Endothelial cell of umbilical vein (primary cell): ENCODE measurements around the gene DNAJC27. TPM values are rescaled to one million over a fixed set of nuclear protein-coding genes. Genes with fewer than 3 reads are reported as not detected.
"Not testable (repeated sequence)": the region's sequence is repeated elsewhere in the genome, so short reads cannot be mapped to it uniquely, and the experiment has no call there.

Source experiments
- BruUV-seq: library from RNA; stranded (reverse); fragments of 400-500 nt; replicated peaks from 2 replicates; lab custom pipeline; 2021; lab: Mats Ljungman, UMichigan
- CTCF ChIA-PET: fragments of 300-600, 350-600 bp; sonication (Branson Sonifier 250); formaldehyde crosslinking; loops from one replicate; lab custom pipeline; 2021; ENCODE audit warnings: antibody characterized with exemption, inconsistent platforms; lab: Charles Lee
- POLR2A ChIA-PET: fragments of 300-600, 350-600 bp; sonication (Branson Sonifier 250); formaldehyde crosslinking; loops from one replicate; lab custom pipeline; 2021; ENCODE audit warnings: antibody characterized with exemption, inconsistent platforms; lab: Charles Lee
- DNase-seq: peaks from one replicate; pipeline ENCODE4 v3.0.0-alpha.2; 2011; ENCODE audit warnings: low read depth, low spot score
- FAIRE-seq: peaks from 2 replicates; lab custom pipeline; 2011; peaks lifted over from hg19 to GRCh38; lab: Jason Lieb, UNC
- H2AFZ ChIP-seq: 2 replicates; pipeline ENCODE4 v1.6.0; 2012; ENCODE audit warnings: low read depth, low read length, control low read depth, inconsistent platforms
- H3K27ac ChIP-seq: 2 replicates; pipeline ENCODE4 v1.5.1; 2011; ENCODE audit warnings: low read depth, mild to moderate bottlenecking, control low read depth, low read length, moderate library complexity; ENCODE audit not compliant: insufficient read depth
- H3K27me3 ChIP-seq, 2 experiments: 2 replicates each; pipeline versions ENCODE4 v1.6.0 to v1.6.1; 2011; ENCODE audit warnings: low read length in 2 of 2, mixed read lengths in 1 of 2; ENCODE audit not compliant: control insufficient read depth in 2 of 2, insufficient read depth in 2 of 2
- H3K36me3 ChIP-seq, 2 experiments: 2 replicates in 1 of 2; 3 replicates in 1 of 2; pipeline ENCODE4 v1.5.1; 2011; ENCODE audit warnings: low read length in 2 of 2, mild to moderate bottlenecking in 1 of 2, moderate library complexity in 1 of 2; ENCODE audit not compliant: control insufficient read depth in 2 of 2, insufficient read depth in 2 of 2; ENCODE audit errors: extremely low read depth in 1 of 2
- H3K4me1 ChIP-seq: 3 replicates; pipeline ENCODE4 v1.5.1; 2011; ENCODE audit warnings: mild to moderate bottlenecking, low read length; ENCODE audit not compliant: control insufficient read depth, insufficient read depth; ENCODE audit errors: extremely low read depth
- H3K4me2 ChIP-seq: 2 replicates; pipeline ENCODE4 v1.6.1; 2011; ENCODE audit warnings: low read length, control low read depth, mixed read lengths; ENCODE audit not compliant: insufficient read depth
- H3K4me3 ChIP-seq, 3 experiments: fragments of 200-600 bp in 1 of 3; sonication (generic), shearing (Covaris generic) in 1 of 3; replicated peaks in 1 of 3; 2 replicates each; pipeline ENCODE4 v1.5.1; 2011 to 2016; ENCODE audit warnings: control low read depth in 3 of 3, low read length in 3 of 3, mild to moderate bottlenecking in 2 of 3, inconsistent platforms in 1 of 3, low read depth in 1 of 3, moderate library complexity in 1 of 3; ENCODE audit not compliant: insufficient read depth in 1 of 3
- H3K79me2 ChIP-seq: 2 replicates; pipeline ENCODE4 v1.6.0; 2012; ENCODE audit warnings: low read length, inconsistent platforms; ENCODE audit not compliant: control insufficient read depth, insufficient read depth
- H3K9ac ChIP-seq: replicated peaks from 2 replicates; pipeline ENCODE3; 2011; ENCODE audit warnings: low read length, control low read depth; ENCODE audit not compliant: insufficient read depth; ENCODE audit errors: extremely low read depth
- H3K9me1 ChIP-seq: replicated peaks from 3 replicates; pipeline ENCODE4 v1.6.0; 2011; ENCODE audit warnings: mild to moderate bottlenecking, low read length; ENCODE audit not compliant: control insufficient read depth, insufficient read depth; ENCODE audit errors: extremely low read depth
- H3K9me3 ChIP-seq: replicated peaks from 2 replicates; pipeline ENCODE4 v1.5.1; 2012; ENCODE audit warnings: low read length, inconsistent platforms; ENCODE audit not compliant: control insufficient read depth, insufficient read depth
- H4K20me1 ChIP-seq: replicated peaks from 2 replicates; pipeline ENCODE3; 2011; ENCODE audit warnings: mild to moderate bottlenecking, low read length; ENCODE audit not compliant: control insufficient read depth, insufficient read depth; ENCODE audit errors: extremely low read depth
- GATA2 ChIP-seq: IDR thresholded peaks from 2 replicates; pipeline ENCODE4 v1.7.0; 2011; ENCODE audit warnings: low read depth, mild to moderate bottlenecking, moderate library complexity, mixed read lengths, low read length; ENCODE audit not compliant: insufficient read length, insufficient read depth
- MYC ChIP-seq: IDR thresholded peaks from one replicate; pipeline ENCODE4 v1.6.1; 2011; ENCODE audit warnings: mild to moderate bottlenecking, low read depth, low read length
- POLR2A ChIP-seq: IDR thresholded peaks from 2 replicates; pipeline ENCODE4 v1.6.1; 2012; ENCODE audit warnings: low read depth, mild to moderate bottlenecking, control low read depth, low read length
- POLR2AphosphoS5 ChIP-seq: IDR thresholded peaks from 2 replicates; pipeline ENCODE4 v1.6.1; 2012; ENCODE audit warnings: low read depth, mild to moderate bottlenecking, control low read depth, low read length, moderate library complexity; ENCODE audit not compliant: insufficient read depth
- dilution Hi-C: fragments of 300-500 bp; cut with MboI; formaldehyde crosslinking; loops from one replicate; pipeline ENCODE4 v1.15.0; 2019; ENCODE audit warnings: low sequenced_read_pairs; ENCODE audit not compliant: extremely low pct_ligation_motif_present
- intact Hi-C: fragments of 100-400 bp; cut with micrococcal nuclease; formaldehyde crosslinking; loops from one replicate; pipeline ENCODE4 v1.10.0; 2022
- polyA plus RNA-seq, 4 experiments: library from polyadenylated mRNA; depleted of rRNA in 3 of 4; stranded (reverse) in 3 of 4; unstranded in 1 of 4; fragments of >200 nt; gene quantifications; 2 replicates each; pipeline versions ENCODE4 v1.2.1 to v1.2.3, GENCODE V29; 2011 to 2012; ENCODE audit warnings: missing spikeins in 1 of 4
- total RNA-seq: library from RNA; stranded (reverse); gene quantifications from 2 replicates; pipeline ENCODE4 v1.2.3, GENCODE V29; 2021
- TF ChIP-seq, protein P1 (sequence below), 2 donors: IDR thresholded peaks; 1 replicate in 1 of 2; 2 replicates in 1 of 2; pipeline ENCODE4 v1.5.1; 2011; ENCODE audit warnings: low read length in 2 of 2, mild to moderate bottlenecking in 2 of 2, moderate library complexity in 2 of 2, control low read depth in 1 of 2, inconsistent platforms in 1 of 2, low read depth in 1 of 2; ENCODE audit not compliant: insufficient read depth in 1 of 2; ENCODE audit errors: extremely low read depth in 1 of 2
- TF ChIP-seq, protein P2 (sequence below): IDR thresholded peaks from 2 replicates; pipeline ENCODE4 v1.6.1; 2011; ENCODE audit not compliant: insufficient read depth, insufficient read length

DNAJC27 gene
- total and polyA plus RNA-seq, 2 donors (not counting 3 experiments of a cell fraction or from before 2014, with no cell fraction given): 1.3 to 3.2 TPM

- H3K79me2 ChIP-seq: no peaks in the 10 kb centered on the region
- H4K20me1 ChIP-seq: no peaks in the 10 kb centered on the region
- dilution Hi-C loops: no loop called here
- FAIRE-seq (no peak), DNase-seq (no peak)
- peaks cover 0 to 4% of the 10 kb centered on the region in 2 experiments for H3K27me3 ChIP-seq
- no peak overlapping the region for H3K9ac ChIP-seq
- H3K4me3 ChIP-seq: no peak overlapping the region
- TF ChIP-seq, protein P1, sequence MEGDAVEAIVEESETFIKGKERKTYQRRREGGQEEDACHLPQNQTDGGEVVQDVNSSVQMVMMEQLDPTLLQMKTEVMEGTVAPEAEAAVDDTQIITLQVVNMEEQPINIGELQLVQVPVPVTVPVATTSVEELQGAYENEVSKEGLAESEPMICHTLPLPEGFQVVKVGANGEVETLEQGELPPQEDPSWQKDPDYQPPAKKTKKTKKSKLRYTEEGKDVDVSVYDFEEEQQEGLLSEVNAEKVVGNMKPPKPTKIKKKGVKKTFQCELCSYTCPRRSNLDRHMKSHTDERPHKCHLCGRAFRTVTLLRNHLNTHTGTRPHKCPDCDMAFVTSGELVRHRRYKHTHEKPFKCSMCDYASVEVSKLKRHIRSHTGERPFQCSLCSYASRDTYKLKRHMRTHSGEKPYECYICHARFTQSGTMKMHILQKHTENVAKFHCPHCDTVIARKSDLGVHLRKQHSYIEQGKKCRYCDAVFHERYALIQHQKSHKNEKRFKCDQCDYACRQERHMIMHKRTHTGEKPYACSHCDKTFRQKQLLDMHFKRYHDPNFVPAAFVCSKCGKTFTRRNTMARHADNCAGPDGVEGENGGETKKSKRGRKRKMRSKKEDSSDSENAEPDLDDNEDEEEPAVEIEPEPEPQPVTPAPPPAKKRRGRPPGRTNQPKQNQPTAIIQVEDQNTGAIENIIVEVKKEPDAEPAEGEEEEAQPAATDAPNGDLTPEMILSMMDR (IDR thresholded peaks at IDR 0.05; ENCODE audit: extremely low read depth in 1 of 2, insufficient read depth in 1 of 2, low read depth in 1 of 2, low read length in 2 of 2): no peak
- no peak for TF ChIP-seq POLR2AphosphoS5
- no peak for TF ChIP-seq GATA2
- TF ChIP-seq POLR2A: no peak
- no peak for TF ChIP-seq MYC
- TF ChIP-seq, protein P2, sequence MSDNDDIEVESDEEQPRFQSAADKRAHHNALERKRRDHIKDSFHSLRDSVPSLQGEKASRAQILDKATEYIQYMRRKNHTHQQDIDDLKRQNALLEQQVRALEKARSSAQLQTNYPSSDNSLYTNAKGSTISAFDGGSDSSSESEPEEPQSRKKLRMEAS: no peak
- intact Hi-C loops: no loop called here
- H3K4me2 ChIP-seq: no peak overlapping the region
- H2AFZ ChIP-seq: no peak overlapping the region
- no TSS peak for BruUV-seq
- no peaks in the 10 kb centered on the region for H3K9me3 ChIP-seq
- no peak overlapping the region for H3K27ac ChIP-seq
- no peaks in the 10 kb centered on the region for H3K4me1 ChIP-seq
- POLR2A ChIA-PET: no interaction called here
- CTCF ChIA-PET: interaction anchor here (1.1 kb wide), 1 partner anchor 29 kb away, joined by 3 read pairs; no protein-coding TSS in a partner anchor
- no peaks in the 10 kb centered on the region for H3K36me3 ChIP-seq
- H3K9me1 ChIP-seq: no peaks in the 10 kb centered on the region
These were observed 42.9 kb upstream of the DNAJC27 start for GRCh38 chr2:25014631-25015030.

GRCh38 chr2:25011342-25011741 lies 39.6 kb upstream of the DNAJC27 start:
- POLR2A ChIA-PET, H3K4me2 ChIP-seq, H3K79me2 ChIP-seq, H3K27ac ChIP-seq, BruUV-seq, H4K20me1 ChIP-seq, CTCF ChIA-PET, H3K9me1 ChIP-seq, FAIRE-seq, H3K4me3 ChIP-seq, H3K9me3 ChIP-seq, H3K4me1 ChIP-seq, H2AFZ ChIP-seq, H3K36me3 ChIP-seq, DNase-seq, dilution Hi-C loops, H3K9ac ChIP-seq, intact Hi-C loops, H3K27me3 ChIP-seq: not testable (repeated sequence)
